ENCODE data around the gene PPP2CA.
"Not testable (repeated sequence)": the region's sequence is repeated elsewhere in the genome, so short reads cannot be mapped to it uniquely, and the experiment has no call there.

PPP2CA gene

GRCh38 chr5:134221690-134222089 lies 4.2 kb downstream of the PPP2CA start:
- H3K4me3 ChIP-seq (ENCODE audit: low read depth, low read length); H3K27ac ChIP-seq (ENCODE audit: low read depth, low read length); H3K9ac ChIP-seq (ENCODE audit: low read length); H3K27me3 ChIP-seq (ENCODE audit: control insufficient read depth, insufficient read depth, low read length); H3K9me3 ChIP-seq (ENCODE audit: control insufficient read depth, insufficient read depth, low read depth, low read length): not testable (repeated sequence)
- peaks cover 21% of the 10 kb centered on the region for H3K36me3 ChIP-seq (ENCODE audit: control insufficient read depth, insufficient read depth, low read length)
- H3K4me1 ChIP-seq (ENCODE audit: control insufficient read depth, insufficient read depth, low read length): peaks cover 17% of the 10 kb centered on the region

DNA sequence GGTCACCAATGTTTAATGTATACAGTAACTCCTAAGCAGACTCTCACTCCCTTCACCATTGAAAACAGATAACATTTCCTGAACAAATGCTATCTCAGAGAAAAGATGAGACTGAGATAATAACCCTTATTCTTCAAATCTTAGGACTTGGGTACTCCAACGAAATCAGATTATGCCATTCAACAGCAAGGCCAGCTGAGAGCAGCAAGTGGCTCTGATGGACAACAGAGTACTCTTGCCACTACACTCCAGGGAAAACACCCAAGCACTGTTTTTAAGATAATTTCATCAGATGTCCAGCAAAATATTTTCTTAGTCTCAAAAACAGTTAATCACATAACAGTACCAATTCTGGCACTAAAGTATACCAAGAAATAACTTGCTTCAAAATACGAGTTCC lies 10.1 kb downstream of the PPP2CA start:
- Histone ChIP-seq H3K4me1 (ENCODE audit: control insufficient read depth, insufficient read depth, low read length) (peaks cover 10% of the 10 kb centered on the region), H3K36me3 (ENCODE audit: control insufficient read depth, insufficient read depth, low read length) (peaks cover 23% of the 10 kb centered on the region), H3K9me3 (ENCODE audit: control insufficient read depth, insufficient read depth, low read depth, low read length) (peaks cover 11% of the 10 kb centered on the region; the same call in 1 of the 2 replicates), H3K9ac (ENCODE audit: low read length) (no peak overlapping the region), H3K27me3 (ENCODE audit: control insufficient read depth, insufficient read depth, low read length) (no peaks in the 10 kb centered on the region), H3K27ac (ENCODE audit: low read depth, low read length) (no peak overlapping the region), H3K4me3 (ENCODE audit: low read depth, low read length) (no peak overlapping the region)

GRCh38 chr5:134211263-134212031 lies 14.4 kb downstream of the PPP2CA start:
- H3K36me3 ChIP-seq (ENCODE audit: control insufficient read depth, insufficient read depth, low read length); H3K27ac ChIP-seq (ENCODE audit: low read depth, low read length): not testable (repeated sequence)

DNA sequence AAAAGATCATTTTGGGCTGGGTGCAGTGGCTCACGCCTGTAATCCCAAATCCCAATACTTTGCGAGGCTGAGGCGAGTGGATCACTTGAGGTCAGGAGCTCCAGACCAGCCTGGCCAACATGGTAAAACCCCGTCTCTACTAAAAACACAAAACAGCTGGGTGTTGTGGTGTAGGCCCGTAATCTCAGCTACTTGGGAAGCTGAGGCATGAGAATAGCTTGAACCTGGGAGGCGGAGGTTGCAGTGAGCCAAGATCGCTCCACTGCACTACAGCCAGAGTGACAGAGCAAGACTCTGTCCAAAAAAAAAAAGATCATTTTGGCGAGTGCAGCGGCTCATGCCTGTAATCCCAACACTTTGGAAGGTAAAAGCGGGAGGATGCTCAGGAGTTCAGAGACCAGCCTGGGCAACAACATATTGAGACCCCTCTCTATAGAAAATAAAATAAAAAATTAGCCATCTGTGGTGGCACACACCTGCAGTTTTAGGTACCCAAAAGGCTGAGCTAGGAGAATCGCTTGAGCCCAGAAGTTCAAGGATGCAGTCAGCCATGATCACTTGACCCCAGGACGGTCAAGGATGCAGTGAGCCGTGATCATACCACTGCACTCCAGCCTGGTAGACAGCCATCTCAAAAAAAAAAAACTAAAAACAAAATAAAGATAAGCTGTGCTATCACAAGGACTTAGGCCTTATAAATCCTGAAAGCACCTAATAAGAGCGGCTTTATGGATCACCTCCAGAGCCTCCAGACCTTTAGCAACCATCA lies 16.2 kb downstream of the PPP2CA start:
- H3K9ac ChIP-seq (ENCODE audit: low read length): no peak overlapping the region
- H3K27me3 ChIP-seq (ENCODE audit: control insufficient read depth, insufficient read depth, low read length): no peaks in the 10 kb centered on the region
- peaks cover 23% of the 10 kb centered on the region for H3K36me3 ChIP-seq (ENCODE audit: control insufficient read depth, insufficient read depth, low read length)
- peaks cover 11% of the 10 kb centered on the region; the same call in 1 of the 2 replicates for H3K9me3 ChIP-seq (ENCODE audit: control insufficient read depth, insufficient read depth, low read depth, low read length)
- H3K27ac ChIP-seq (ENCODE audit: low read depth, low read length): no peak overlapping the region
- no peaks in the 10 kb centered on the region for H3K4me1 ChIP-seq (ENCODE audit: control insufficient read depth, insufficient read depth, low read length)
- no peak overlapping the region for H3K4me3 ChIP-seq (ENCODE audit: low read depth, low read length)

More at GRCh38 chr5:134211263-134212031, 14.4 kb downstream of the PPP2CA start:
- H3K9ac ChIP-seq (ENCODE audit: low read length); H3K4me1 ChIP-seq (ENCODE audit: control insufficient read depth, insufficient read depth, low read length); H3K27me3 ChIP-seq (ENCODE audit: control insufficient read depth, insufficient read depth, low read length); H3K4me3 ChIP-seq (ENCODE audit: low read depth, low read length): not testable (repeated sequence)
- peaks cover 11% of the 10 kb centered on the region; the same call in 1 of the 2 replicates for H3K9me3 ChIP-seq (ENCODE audit: control insufficient read depth, insufficient read depth, low read depth, low read length)

DNA sequence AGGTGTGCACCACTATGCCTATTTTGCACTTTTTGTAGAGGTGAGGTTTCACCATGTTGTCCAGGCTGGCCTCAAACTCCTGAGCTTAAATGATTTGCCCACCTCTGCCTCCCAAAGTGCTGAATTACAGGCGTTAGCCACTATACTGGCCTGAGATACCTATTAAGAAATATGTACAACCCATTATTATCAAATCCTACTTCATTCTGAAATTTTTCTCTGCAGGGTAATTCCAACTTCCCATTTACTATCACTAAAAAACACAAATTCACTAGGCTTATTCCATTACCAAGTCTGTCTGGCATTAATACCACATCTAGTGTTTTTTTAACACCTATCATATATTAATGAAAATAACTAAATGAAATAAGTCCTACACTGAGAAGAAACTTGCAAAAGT lies 18.2 kb downstream of the PPP2CA start:
- Histone ChIP-seq H3K36me3 (ENCODE audit: control insufficient read depth, insufficient read depth, low read length) (peaks cover 36% of the 10 kb centered on the region), H3K4me3 (ENCODE audit: low read depth, low read length) (no peak overlapping the region), H3K9ac (ENCODE audit: low read length) (no peak overlapping the region), H3K4me1 (ENCODE audit: control insufficient read depth, insufficient read depth, low read length) (no peaks in the 10 kb centered on the region), H3K27ac (ENCODE audit: low read depth, low read length) (no peak overlapping the region), H3K9me3 (ENCODE audit: control insufficient read depth, insufficient read depth, low read depth, low read length) (no peaks in the 10 kb centered on the region), H3K27me3 (ENCODE audit: control insufficient read depth, insufficient read depth, low read length) (no peaks in the 10 kb centered on the region)

- Histone ChIP-seq H3K27me3 (ENCODE audit: control insufficient read depth, insufficient read depth, low read length) (no peaks in the 10 kb centered on the region), H3K4me1 (ENCODE audit: control insufficient read depth, insufficient read depth, low read length) (no peaks in the 10 kb centered on the region), H3K36me3 (ENCODE audit: control insufficient read depth, insufficient read depth, low read length) (peaks cover 46% of the 10 kb centered on the region), H3K9me3 (ENCODE audit: control insufficient read depth, insufficient read depth, low read depth, low read length) (no peaks in the 10 kb centered on the region), H3K9ac (ENCODE audit: low read length) (no peak overlapping the region), H3K4me3 (ENCODE audit: low read depth, low read length) (no peak overlapping the region), H3K27ac (ENCODE audit: low read depth, low read length) (no peak overlapping the region)
Observed at GRCh38 chr5:134206627-134207160, 19.2 kb downstream of the PPP2CA start.

- Histone ChIP-seq H3K27ac (ENCODE audit: low read depth, low read length) (no peak overlapping the region), H3K9me3 (ENCODE audit: control insufficient read depth, insufficient read depth, low read depth, low read length) (no peaks in the 10 kb centered on the region), H3K36me3 (ENCODE audit: control insufficient read depth, insufficient read depth, low read length) (peaks cover 68% of the 10 kb centered on the region), H3K9ac (ENCODE audit: low read length) (no peak overlapping the region), H3K4me3 (ENCODE audit: low read depth, low read length) (no peak overlapping the region), H3K27me3 (ENCODE audit: control insufficient read depth, insufficient read depth, low read length) (no peaks in the 10 kb centered on the region), H3K4me1 (ENCODE audit: control insufficient read depth, insufficient read depth, low read length) (no peaks in the 10 kb centered on the region)
Observed at GRCh38 chr5:134204575-134204974, 21.3 kb downstream of the PPP2CA start.

DNA sequence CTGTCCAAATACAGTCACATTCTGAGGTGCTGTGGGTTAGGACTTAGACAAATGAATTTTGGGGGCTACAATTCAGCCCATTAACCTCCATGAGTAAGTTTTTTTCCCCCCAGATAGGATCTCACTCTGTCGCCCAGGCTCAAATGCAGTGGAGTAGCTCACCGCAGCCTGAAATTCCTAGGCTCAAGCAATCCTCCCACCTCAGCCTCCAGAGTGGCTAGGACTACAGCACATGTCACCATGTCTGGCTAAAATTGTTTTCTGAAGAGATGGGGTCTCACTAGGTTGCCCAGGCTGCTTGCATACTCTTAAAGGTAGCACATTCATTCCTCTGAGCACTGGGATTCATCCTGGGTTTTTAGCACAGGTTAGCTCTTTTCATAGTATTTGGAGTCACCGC lies 22.2 kb downstream of the PPP2CA start:
- Histone ChIP-seq H3K27ac (ENCODE audit: low read depth, low read length) (no peak overlapping the region), H3K9ac (ENCODE audit: low read length) (no peak overlapping the region), H3K4me3 (ENCODE audit: low read depth, low read length) (no peak overlapping the region), H3K9me3 (ENCODE audit: control insufficient read depth, insufficient read depth, low read depth, low read length) (no peaks in the 10 kb centered on the region), H3K27me3 (ENCODE audit: control insufficient read depth, insufficient read depth, low read length) (no peaks in the 10 kb centered on the region), H3K36me3 (ENCODE audit: control insufficient read depth, insufficient read depth, low read length) (peaks cover 77% of the 10 kb centered on the region), H3K4me1 (ENCODE audit: control insufficient read depth, insufficient read depth, low read length) (no peaks in the 10 kb centered on the region)

GRCh38 chr5:134195666-134196065 lies 30.2 kb downstream of the PPP2CA start:
- no peak overlapping the region for H3K27ac ChIP-seq (ENCODE audit: low read depth, low read length)
- H3K4me1 ChIP-seq (ENCODE audit: control insufficient read depth, insufficient read depth, low read length): no peaks in the 10 kb centered on the region
- no peak overlapping the region for H3K9ac ChIP-seq (ENCODE audit: low read length)
- peaks cover 55% of the 10 kb centered on the region for H3K36me3 ChIP-seq (ENCODE audit: control insufficient read depth, insufficient read depth, low read length)
- H3K27me3 ChIP-seq (ENCODE audit: control insufficient read depth, insufficient read depth, low read length): no peaks in the 10 kb centered on the region
- H3K9me3 ChIP-seq (ENCODE audit: control insufficient read depth, insufficient read depth, low read depth, low read length): no peaks in the 10 kb centered on the region
- no peak overlapping the region for H3K4me3 ChIP-seq (ENCODE audit: low read depth, low read length)

GRCh38 chr5:134189031-134189430 lies 36.8 kb downstream of the PPP2CA start:
- Histone ChIP-seq H3K36me3 (ENCODE audit: control insufficient read depth, insufficient read depth, low read length) (no peaks in the 10 kb centered on the region), H3K4me3 (ENCODE audit: low read depth, low read length) (no peak overlapping the region), H3K27ac (ENCODE audit: low read depth, low read length) (no peak overlapping the region), H3K27me3 (ENCODE audit: control insufficient read depth, insufficient read depth, low read length) (no peaks in the 10 kb centered on the region), H3K9me3 (ENCODE audit: control insufficient read depth, insufficient read depth, low read depth, low read length) (no peaks in the 10 kb centered on the region), H3K9ac (ENCODE audit: low read length) (no peak overlapping the region), H3K4me1 (ENCODE audit: control insufficient read depth, insufficient read depth, low read length) (no peaks in the 10 kb centered on the region)

GRCh38 chr5:134188092-134188491 lies 37.8 kb downstream of the PPP2CA start:
- H3K9me3 ChIP-seq (ENCODE audit: control insufficient read depth, insufficient read depth, low read depth, low read length): no peaks in the 10 kb centered on the region
- no peak overlapping the region for H3K9ac ChIP-seq (ENCODE audit: low read length)
- H3K27ac ChIP-seq (ENCODE audit: low read depth, low read length): no peak overlapping the region
- H3K27me3 ChIP-seq (ENCODE audit: control insufficient read depth, insufficient read depth, low read length): no peaks in the 10 kb centered on the region
- no peaks in the 10 kb centered on the region for H3K4me1 ChIP-seq (ENCODE audit: control insufficient read depth, insufficient read depth, low read length)
- no peaks in the 10 kb centered on the region for H3K36me3 ChIP-seq (ENCODE audit: control insufficient read depth, insufficient read depth, low read length)
- no peak overlapping the region for H3K4me3 ChIP-seq (ENCODE audit: low read depth, low read length)
